Inferior parietal cortex (tissue), 1 donor: ENCODE data around the gene SH2D1B.
"Not testable (repeated sequence)": the region's sequence is repeated elsewhere in the genome, so short reads cannot be mapped to it uniquely, and the experiment has no call there.

ENCODE experiments used
- DNase-seq: peaks from one replicate; pipeline ENCODE4 v3.0.0-alpha.2; 2016; ENCODE audit errors: extremely low spot score

SH2D1B gene

GRCh38 chr1:162412002-162412401 lies at the start of gene SH2D1B:
SH2D1B (minus strand) TSS chr1:162412136; CDS start chr1:162412016, 120 bp downstream.
- no peak for DNase-seq

- no peak for DNase-seq
These were observed 46.3 kb upstream of the SH2D1B start for GRCh38 chr1:162458236-162458635.

GRCh38 chr1:162456323-162456722 lies 44.4 kb upstream of the SH2D1B start:
- DNase-seq = no peak

GRCh38 chr1:162454361-162454760 lies 42.4 kb upstream of the SH2D1B start:
- not testable (repeated sequence) for DNase-seq

- DNase-seq = no peak
These were observed 35.0 kb upstream of the SH2D1B start for GRCh38 chr1:162446946-162447345.

GRCh38 chr1:162444903-162445302 lies 33.0 kb upstream of the SH2D1B start:
- no peak for DNase-seq

- DNase-seq = not testable (repeated sequence)
These were observed 21.2 kb upstream of the SH2D1B start for GRCh38 chr1:162432977-162433713.

DNA sequence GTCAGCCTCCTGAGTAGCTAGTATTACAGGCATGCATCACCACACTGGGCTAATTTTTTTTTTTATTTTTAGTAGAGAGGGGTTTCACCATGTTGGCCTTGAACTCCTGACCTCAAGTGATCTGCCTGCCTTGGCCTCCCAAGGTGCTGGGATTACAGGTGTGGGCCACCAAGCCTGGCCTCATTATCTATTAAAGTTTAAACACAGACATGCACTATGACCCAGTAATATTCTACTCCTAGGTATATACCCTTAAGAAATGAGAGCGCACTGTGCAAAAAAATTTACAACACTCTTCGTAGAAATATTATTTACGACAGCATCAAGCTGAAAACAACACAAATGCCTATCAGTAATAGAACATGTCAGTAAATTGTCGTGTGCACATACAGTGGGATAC lies 18.6 kb upstream of the SH2D1B start:
- no peak for DNase-seq

GRCh38 chr1:162422662-162423375 lies 10.9 kb upstream of the SH2D1B start:
- peak; percentile 11 for DNase-seq

DNA sequence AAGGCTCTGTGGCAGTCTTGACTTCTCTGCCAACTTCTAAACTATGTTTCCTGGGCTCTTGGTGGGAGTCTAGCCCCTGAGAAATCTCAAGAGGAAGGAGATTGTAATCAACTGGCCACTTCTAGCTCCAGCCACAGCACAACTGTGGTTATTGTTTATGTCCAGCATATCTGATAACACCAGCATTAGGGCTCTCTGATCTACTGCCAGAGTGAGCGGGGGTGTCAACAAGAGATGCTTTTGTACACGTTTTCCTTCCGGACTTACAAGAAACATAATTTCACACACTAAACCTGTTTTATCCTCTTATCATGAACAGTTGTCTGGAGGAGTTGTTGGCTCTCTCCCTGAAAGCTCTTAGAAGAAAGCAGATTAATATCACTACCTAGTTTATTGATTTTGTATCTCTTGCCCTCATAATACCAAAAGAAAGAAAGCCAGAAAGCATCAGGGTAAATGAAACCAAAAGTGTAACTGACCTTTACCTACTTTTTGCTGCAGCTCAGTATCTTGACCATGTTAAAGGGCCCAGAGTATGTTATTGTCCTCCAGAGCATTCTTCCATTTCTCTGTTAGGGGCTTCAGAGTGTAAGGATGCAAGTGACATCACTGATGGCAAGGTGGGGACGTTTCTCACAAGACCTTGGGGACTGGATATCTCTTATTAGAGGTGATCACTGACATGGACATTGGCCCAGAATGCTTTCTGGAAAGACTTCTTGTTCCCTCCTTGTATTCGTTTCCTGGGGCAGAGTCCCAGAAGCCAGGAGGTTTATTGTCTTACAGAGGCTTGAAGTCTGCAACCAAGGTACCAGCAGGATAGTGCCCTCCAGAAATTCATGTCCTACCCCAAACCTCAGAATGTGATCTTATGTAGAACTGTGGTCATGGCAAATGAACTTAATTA lies 9.6 kb upstream of the SH2D1B start:
- DNase-seq = no peak

GRCh38 chr1:162420120-162420519 lies 8.2 kb upstream of the SH2D1B start:
- DNase-seq = no peak

DNA sequence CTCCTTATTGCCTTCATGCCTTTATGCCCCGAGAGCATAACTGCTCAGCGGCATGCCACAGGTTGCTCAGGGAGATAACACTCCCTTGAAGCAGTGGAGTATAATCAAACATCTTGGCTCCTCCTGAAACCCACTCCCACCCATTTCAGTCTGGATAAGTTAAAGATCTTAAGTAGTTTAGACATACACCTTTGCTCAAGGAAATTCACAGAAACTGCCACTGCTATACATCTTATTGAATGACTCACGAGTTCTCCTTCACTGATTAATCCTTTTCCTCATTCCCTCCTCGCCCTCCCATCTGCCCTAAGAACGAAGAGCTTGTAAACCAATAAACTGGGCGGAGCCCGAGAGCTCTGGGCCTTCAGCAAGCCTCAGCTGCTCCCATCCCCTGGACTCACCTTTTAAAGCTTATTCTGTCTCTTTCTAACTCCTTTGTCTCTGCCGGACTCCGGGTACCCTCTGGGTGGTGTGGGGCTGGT lies 7.6 kb upstream of the SH2D1B start:
- DNase-seq = not testable (repeated sequence)

GRCh38 chr1:162418584-162418983 lies 6.6 kb upstream of the SH2D1B start:
- DNase-seq = not testable (repeated sequence)

GRCh38 chr1:162417650-162418049 lies 5.7 kb upstream of the SH2D1B start:
- DNase-seq = no peak

DNA sequence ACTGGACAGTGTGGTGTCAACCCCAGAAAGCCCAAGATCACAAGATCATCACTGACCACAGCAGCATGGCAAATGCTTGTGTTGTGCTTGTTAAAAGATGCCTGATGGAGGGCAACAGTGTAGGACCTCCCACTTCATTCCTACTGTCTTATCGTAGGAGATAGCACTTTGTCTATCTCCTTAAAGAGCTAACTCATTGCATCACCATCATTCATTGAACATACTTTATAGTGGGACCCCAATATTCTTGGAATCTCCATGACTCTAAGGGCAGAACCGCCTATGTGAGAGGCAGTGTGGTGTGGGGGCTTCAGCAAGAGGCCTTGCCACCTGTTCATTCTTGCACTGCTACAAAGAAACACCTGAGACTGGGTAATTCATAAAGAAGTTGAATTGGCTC lies 5.0 kb upstream of the SH2D1B start:
- no peak for DNase-seq

DNA sequence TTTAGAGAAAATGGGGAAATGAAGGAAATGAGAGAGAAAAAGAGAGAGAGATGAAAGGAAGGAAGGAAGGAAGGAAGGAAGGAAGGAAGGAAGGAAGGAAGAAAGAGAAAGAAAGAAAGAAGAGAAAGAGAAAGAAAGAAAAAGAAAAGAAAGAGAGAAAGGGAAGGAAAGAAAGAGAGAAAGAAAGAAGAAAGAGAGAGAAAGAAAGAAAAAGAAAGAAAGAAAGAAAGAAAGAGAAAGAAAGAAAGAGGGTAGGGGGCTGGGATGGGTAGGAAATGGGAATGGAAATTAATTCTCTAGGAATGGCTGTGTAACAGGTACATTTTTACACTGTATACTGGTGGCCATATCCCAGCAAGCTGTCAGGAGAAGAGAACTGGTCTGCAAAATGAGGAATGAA lies 4.3 kb upstream of the SH2D1B start:
- no peak for DNase-seq

DNA sequence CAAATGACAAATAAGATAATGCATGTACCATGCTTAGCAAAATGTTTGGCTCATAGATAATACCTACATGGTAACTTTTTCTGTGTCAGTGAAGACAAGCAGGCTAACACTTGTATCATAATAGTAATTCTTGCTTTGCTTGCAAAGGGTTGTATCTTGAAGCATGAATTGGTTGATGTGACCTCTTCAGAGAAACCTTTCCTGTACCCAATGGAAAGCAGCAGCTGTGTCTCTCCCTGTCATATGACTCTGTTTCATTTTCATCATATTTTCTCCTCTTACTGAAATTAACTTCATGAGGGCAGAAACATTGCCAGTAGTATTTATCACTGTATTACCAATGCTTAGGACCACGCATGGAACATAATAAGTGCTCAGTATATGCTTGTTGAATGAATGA lies 4.4 kb downstream of the SH2D1B start:
- DNase-seq = no peak

DNA sequence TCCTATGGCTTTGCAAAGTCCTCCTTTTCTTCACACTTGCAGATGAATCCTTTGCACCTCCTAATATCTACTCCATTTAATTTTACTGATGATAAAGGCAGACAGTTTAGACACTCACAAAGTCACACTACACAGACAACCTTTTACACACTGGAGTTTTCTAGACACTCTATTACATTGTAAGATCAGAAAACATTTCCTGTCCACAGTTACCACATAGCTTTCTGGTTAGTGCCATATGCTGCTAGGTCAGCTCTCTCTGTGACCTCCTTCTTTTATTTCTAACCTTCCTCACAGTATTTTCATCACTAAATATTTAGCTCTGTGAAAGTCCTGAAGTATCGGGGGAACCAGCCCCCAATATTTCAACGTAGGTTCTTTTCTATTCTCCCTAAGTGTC lies 5.1 kb downstream of the SH2D1B start:
- no peak for DNase-seq

- DNase-seq = no peak
These were observed 6.1 kb downstream of the SH2D1B start for GRCh38 chr1:162405800-162406199.

- no peak for DNase-seq
These were observed 7.3 kb downstream of the SH2D1B start for GRCh38 chr1:162404550-162405160.

DNA sequence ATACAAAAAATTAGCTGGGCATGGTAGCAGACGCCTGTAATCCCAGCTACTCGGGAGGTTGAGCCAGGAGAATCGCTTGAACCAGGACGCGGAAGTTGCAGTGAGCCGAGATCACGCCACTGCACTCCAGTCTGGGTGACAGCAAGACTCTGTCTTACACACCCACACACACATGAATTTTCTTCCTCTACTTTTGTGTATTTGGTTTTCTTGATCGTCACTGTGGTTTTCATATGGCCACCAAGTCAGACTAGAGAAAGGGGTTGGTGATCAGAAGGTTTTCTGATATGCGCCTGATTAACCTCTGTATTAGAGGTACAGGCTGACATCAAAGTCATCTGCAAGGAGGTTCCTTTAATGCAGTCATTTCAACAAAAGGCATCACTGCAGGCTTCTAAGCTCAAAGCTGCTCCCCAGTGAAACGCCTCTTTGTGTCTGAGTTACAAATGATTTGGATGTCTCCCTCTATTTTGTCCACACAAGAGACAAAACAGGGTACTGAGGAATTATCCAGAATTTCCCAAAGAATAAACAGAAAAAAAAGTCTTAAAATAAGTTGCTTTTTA lies 11.1 kb downstream of the SH2D1B start:
- no peak for DNase-seq
